WERI-Rb-1 (cell line): Measurements from ENCODE around the gene TEKTIP1.

ENCODE experiments used
- DNase-seq: peaks from one replicate; pipeline ENCODE4 v3.0.0-alpha.2; 2020
- H3K27ac ChIP-seq: fragments of 250-450 bp; sonication (Bioruptor Pico); 2 replicates; pipeline ENCODE4 v1.5.1; 2020; ENCODE audit warnings: mild to moderate bottlenecking, moderate library complexity
- H3K27me3 ChIP-seq: fragments of 250-450 bp; sonication (Bioruptor Pico); 2 replicates; pipeline ENCODE4 v1.5.1; 2021; ENCODE audit warnings: mild to moderate bottlenecking, low read depth, moderate library complexity; ENCODE audit not compliant: insufficient read depth, severe bottlenecking
- H3K36me3 ChIP-seq: fragments of 250-450 bp; sonication (Bioruptor Pico); 2 replicates; pipeline ENCODE4 v1.5.1; 2020; ENCODE audit warnings: mild to moderate bottlenecking, moderate library complexity
- H3K4me3 ChIP-seq: 2 replicates; pipeline ENCODE4 v1.5.1; 2011; ENCODE audit warnings: low read depth, mild to moderate bottlenecking, control low read depth, low read length
- H3K9me3 ChIP-seq: fragments of 250-450 bp; sonication (Bioruptor Pico); 2 replicates; pipeline ENCODE4 v1.5.1; 2021; ENCODE audit warnings: mild to moderate bottlenecking, moderate library complexity; ENCODE audit not compliant: severe bottlenecking
- CTCF ChIP-seq: IDR thresholded peaks from 2 replicates; pipeline ENCODE4 v1.5.1; 2011; ENCODE audit warnings: low read depth, mild to moderate bottlenecking, control low read depth, inconsistent platforms, low read length

Gene TEKTIP1

GRCh38 chr19:3515891-3516422, 23.0 kb upstream of the TEKTIP1 start:
- H3K4me3 ChIP-seq = no peak overlapping the region
- TF ChIP-seq CTCF = no peak
- peaks cover 23% of the 10 kb centered on the region for H3K36me3 ChIP-seq

GRCh38 chr19:3516675-3517207, 22.2 kb upstream of the TEKTIP1 start:
- no peak overlapping the region for H3K4me3 ChIP-seq
- no peak for TF ChIP-seq CTCF
- no peak for DNase-seq
- peaks cover 19% of the 10 kb centered on the region for H3K36me3 ChIP-seq
- no peak overlapping the region for H3K27ac ChIP-seq
- no peaks in the 10 kb centered on the region for H3K27me3 ChIP-seq
- no peaks in the 10 kb centered on the region for H3K9me3 ChIP-seq

More at GRCh38 chr19:3515891-3516422, 23.0 kb upstream of the TEKTIP1 start:
- no peak for DNase-seq
- H3K9me3 ChIP-seq = no peaks in the 10 kb centered on the region
- H3K27ac ChIP-seq = no peak overlapping the region
- no peaks in the 10 kb centered on the region for H3K27me3 ChIP-seq

- Histone ChIP-seq H3K27ac (no peak overlapping the region), H3K36me3 (peaks cover 15% of the 10 kb centered on the region)
These were observed 21.3 kb upstream of the TEKTIP1 start for GRCh38 chr19:3517638-3518037.

GRCh38 chr19:3518255-3518654, 20.7 kb upstream of the TEKTIP1 start:
- Histone ChIP-seq H3K9me3 (no peaks in the 10 kb centered on the region), H3K4me3 (no peak overlapping the region), H3K27me3 (no peaks in the 10 kb centered on the region), H3K27ac (no peak overlapping the region), H3K36me3 (peaks cover 18% of the 10 kb centered on the region)
- DNase-seq = no peak
- no peak for TF ChIP-seq CTCF

More at GRCh38 chr19:3517638-3518037, 21.3 kb upstream of the TEKTIP1 start:
- DNase-seq = no peak
- H3K27me3 ChIP-seq = no peaks in the 10 kb centered on the region
- no peak overlapping the region for H3K4me3 ChIP-seq
- TF ChIP-seq CTCF = no peak
- H3K9me3 ChIP-seq = no peaks in the 10 kb centered on the region

GRCh38 chr19:3518659-3519058, 20.3 kb upstream of the TEKTIP1 start:
- Histone ChIP-seq H3K9me3 (no peaks in the 10 kb centered on the region), H3K27me3 (no peaks in the 10 kb centered on the region), H3K36me3 (peaks cover 22% of the 10 kb centered on the region), H3K27ac (no peak overlapping the region), H3K4me3 (no peak overlapping the region)
- DNase-seq = no peak
- TF ChIP-seq CTCF = no peak

- Histone ChIP-seq H3K36me3 (peaks cover 24% of the 10 kb centered on the region), H3K4me3 (no peak overlapping the region)
- no peak for DNase-seq
These were observed 19.8 kb upstream of the TEKTIP1 start for GRCh38 chr19:3519126-3519525.

More at GRCh38 chr19:3519126-3519525, 19.8 kb upstream of the TEKTIP1 start:
- H3K27ac ChIP-seq = no peak overlapping the region
- no peaks in the 10 kb centered on the region for H3K27me3 ChIP-seq
- no peak for TF ChIP-seq CTCF
- no peaks in the 10 kb centered on the region for H3K9me3 ChIP-seq
